MCF 10A (cell line): ENCODE results near the gene SIM1. TPM values are rescaled to one million over a fixed set of nuclear protein-coding genes. Genes with fewer than 3 reads are reported as not detected.

Experiments used
- BruUV-seq: library from RNA; stranded (reverse); fragments of 400-500 nt; replicated peaks from 2 replicates; lab custom pipeline; 2021; lab: Mats Ljungman, UMichigan
- CTCF ChIA-PET: fragments of 300-600 bp; sonication (Branson Sonifier 250); formaldehyde crosslinking; extraction: SDS; loops from one replicate; lab custom pipeline; 2021; ENCODE audit warnings: antibody characterized with exemption, inconsistent platforms; lab: Yijun Ruan, JAX
- POLR2A ChIA-PET: fragments of 300-600, 350-650 bp; sonication (Branson Sonifier 250); formaldehyde crosslinking; extraction: SDS; loops from one replicate; lab custom pipeline; 2020; ENCODE audit warnings: antibody characterized with exemption, inconsistent platforms; lab: Yijun Ruan, JAX
- DNase-seq: peaks from one replicate; pipeline ENCODE4 v3.0.0-alpha.2; 2018; ENCODE audit not compliant: unreplicated experiment
- H3K27ac Mint-ChIP-seq: one replicate; pipeline ENCODE4 v1.8.0; 2022; ENCODE audit warnings: mild to moderate bottlenecking, low read depth, mixed read lengths; ENCODE audit not compliant: unreplicated experiment
- H3K27me3 Mint-ChIP-seq: one replicate; pipeline ENCODE4 v1.8.0; 2022; ENCODE audit warnings: mixed read lengths; ENCODE audit not compliant: insufficient read depth, unreplicated experiment
- H3K36me3 Mint-ChIP-seq: one replicate; pipeline ENCODE4 v1.8.0; 2022; ENCODE audit warnings: mild to moderate bottlenecking, moderate library complexity, mixed read lengths; ENCODE audit not compliant: insufficient read depth, unreplicated experiment
- H3K4me1 Mint-ChIP-seq: one replicate; pipeline ENCODE4 v1.8.0; 2022; ENCODE audit warnings: mixed read lengths; ENCODE audit not compliant: insufficient read depth, unreplicated experiment
- H3K4me3 Mint-ChIP-seq: one replicate; pipeline ENCODE4 v1.8.0; 2022; ENCODE audit warnings: mild to moderate bottlenecking, moderate library complexity, mixed read lengths; ENCODE audit not compliant: unreplicated experiment
- H3K9me3 Mint-ChIP-seq: one replicate; pipeline ENCODE4 v1.8.0; 2022; ENCODE audit warnings: mixed read lengths; ENCODE audit not compliant: unreplicated experiment
- intact Hi-C: fragments of 100-400 bp; cut with micrococcal nuclease; formaldehyde crosslinking; loops from 2 replicates; pipeline ENCODE4 v1.14.1; 2022
- total RNA-seq: library from RNA; stranded (reverse); gene quantifications from 2 replicates; pipeline ENCODE4 v1.2.3, GENCODE V29; 2022
- TF ChIP-seq, protein P1 (sequence below): fragments of 200-600 bp; IDR thresholded peaks from one replicate; pipeline ENCODE4 v1.8.0; 2022; ENCODE audit warnings: antibody characterized with exemption, mild to moderate bottlenecking; ENCODE audit not compliant: unreplicated experiment

SIM1 gene
- total RNA-seq, 1 experiment from 2014 or later, result not detected

DNA sequence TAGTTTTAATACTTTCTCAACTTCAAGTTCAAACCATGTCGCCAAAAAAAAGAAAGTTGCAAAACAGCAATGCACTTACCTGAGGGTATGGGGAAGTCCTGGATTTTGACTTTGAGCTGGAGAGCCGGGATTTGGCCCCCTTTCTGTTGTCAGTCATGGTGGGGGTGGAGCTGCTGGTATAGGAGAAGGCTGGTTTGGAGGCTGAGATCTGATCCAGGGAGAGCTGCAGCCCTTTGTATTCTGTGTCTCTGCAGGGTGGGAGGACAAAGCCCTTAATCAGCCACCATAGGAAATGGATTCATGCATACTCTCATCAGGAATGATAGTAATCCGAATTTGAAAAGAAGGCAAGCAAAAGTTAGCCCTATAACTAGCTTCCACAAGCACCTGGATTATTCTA is 44.0 kb downstream of the SIM1 start:
- Mint-ChIP-seq H3K27ac (no peak overlapping the region), H3K27me3 (no peaks in the 10 kb centered on the region), H3K4me1 (no peaks in the 10 kb centered on the region), H3K4me3 (no peak overlapping the region), H3K36me3 (no peaks in the 10 kb centered on the region), H3K9me3 (no peaks in the 10 kb centered on the region)
- ChIA-PET POLR2A (interaction anchor here (1.5 kb wide), 1 partner anchor 9 kb away, joined by 6 read pairs; no protein-coding TSS in a partner anchor), CTCF (no interaction called here)
- intact Hi-C loops, result no loop called here
- no peak for DNase-seq
- BruUV-seq, result no TSS peak
- TF ChIP-seq, protein P1, sequence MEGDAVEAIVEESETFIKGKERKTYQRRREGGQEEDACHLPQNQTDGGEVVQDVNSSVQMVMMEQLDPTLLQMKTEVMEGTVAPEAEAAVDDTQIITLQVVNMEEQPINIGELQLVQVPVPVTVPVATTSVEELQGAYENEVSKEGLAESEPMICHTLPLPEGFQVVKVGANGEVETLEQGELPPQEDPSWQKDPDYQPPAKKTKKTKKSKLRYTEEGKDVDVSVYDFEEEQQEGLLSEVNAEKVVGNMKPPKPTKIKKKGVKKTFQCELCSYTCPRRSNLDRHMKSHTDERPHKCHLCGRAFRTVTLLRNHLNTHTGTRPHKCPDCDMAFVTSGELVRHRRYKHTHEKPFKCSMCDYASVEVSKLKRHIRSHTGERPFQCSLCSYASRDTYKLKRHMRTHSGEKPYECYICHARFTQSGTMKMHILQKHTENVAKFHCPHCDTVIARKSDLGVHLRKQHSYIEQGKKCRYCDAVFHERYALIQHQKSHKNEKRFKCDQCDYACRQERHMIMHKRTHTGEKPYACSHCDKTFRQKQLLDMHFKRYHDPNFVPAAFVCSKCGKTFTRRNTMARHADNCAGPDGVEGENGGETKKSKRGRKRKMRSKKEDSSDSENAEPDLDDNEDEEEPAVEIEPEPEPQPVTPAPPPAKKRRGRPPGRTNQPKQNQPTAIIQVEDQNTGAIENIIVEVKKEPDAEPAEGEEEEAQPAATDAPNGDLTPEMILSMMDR, result no peak

DNA sequence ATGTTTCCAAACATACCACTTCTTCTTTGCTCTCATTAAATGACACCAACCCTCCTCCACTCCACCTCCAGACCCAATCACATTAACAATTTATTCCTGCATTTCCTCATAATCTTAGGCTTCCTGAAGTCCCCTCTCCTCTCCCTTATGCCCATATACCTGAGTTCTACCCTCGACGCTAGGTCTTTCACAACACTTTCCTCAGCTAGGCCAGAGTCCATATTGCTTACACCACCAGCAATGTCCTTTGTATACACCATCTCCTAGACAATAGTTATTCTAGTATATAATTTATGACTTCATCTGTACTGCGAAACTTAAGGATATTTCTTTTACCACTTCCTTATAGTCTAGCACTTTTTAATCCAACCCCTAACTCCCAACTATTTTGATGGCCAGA is 47.7 kb downstream of the SIM1 start:
- TF ChIP-seq, protein P1, result no peak
- Mint-ChIP-seq H3K36me3 (no peaks in the 10 kb centered on the region), H3K27ac (no peak overlapping the region), H3K27me3 (no peaks in the 10 kb centered on the region), H3K9me3 (no peaks in the 10 kb centered on the region), H3K4me1 (no peaks in the 10 kb centered on the region), H3K4me3 (no peak overlapping the region)
- CTCF ChIA-PET, result no interaction called here
- POLR2A ChIA-PET, result no interaction called here
- no TSS peak for BruUV-seq
- DNase-seq, result no peak
- intact Hi-C loops, result no loop called here

DNA sequence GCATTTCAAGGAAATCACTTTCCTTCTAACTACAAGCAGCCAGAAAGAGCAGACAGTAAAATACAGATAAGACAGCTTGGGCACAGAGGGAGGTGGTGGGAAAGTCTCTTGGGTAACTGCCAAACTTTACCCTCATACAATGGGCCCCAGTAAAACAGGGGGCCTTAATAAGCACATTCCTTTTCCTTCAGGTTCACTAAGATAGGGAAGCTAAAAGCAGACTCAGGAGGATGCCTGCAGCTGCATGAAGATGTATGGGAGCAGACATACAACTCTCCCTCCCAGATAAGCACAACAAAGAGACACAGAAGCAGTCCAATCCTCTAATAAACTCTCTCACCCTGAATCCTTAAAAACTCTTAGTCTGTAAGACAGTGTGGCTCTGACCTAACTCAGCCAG is 49.0 kb downstream of the SIM1 start:
- TF ChIP-seq, protein P1, result no peak
- no peaks in the 10 kb centered on the region for H3K27me3 Mint-ChIP-seq
- BruUV-seq, result no TSS peak
- POLR2A ChIA-PET, result interaction anchor here (0.7 kb wide), 1 partner anchor 65 kb away, joined by 3 read pairs; no protein-coding TSS in a partner anchor
- H3K9me3 Mint-ChIP-seq, result no peaks in the 10 kb centered on the region
- H3K36me3 Mint-ChIP-seq, result no peaks in the 10 kb centered on the region
- DNase-seq, result no peak
- intact Hi-C loops, result no loop called here
- H3K4me3 Mint-ChIP-seq, result no peak overlapping the region
- CTCF ChIA-PET, result no interaction called here
- H3K4me1 Mint-ChIP-seq, result no peaks in the 10 kb centered on the region
- H3K27ac Mint-ChIP-seq, result no peak overlapping the region

DNA sequence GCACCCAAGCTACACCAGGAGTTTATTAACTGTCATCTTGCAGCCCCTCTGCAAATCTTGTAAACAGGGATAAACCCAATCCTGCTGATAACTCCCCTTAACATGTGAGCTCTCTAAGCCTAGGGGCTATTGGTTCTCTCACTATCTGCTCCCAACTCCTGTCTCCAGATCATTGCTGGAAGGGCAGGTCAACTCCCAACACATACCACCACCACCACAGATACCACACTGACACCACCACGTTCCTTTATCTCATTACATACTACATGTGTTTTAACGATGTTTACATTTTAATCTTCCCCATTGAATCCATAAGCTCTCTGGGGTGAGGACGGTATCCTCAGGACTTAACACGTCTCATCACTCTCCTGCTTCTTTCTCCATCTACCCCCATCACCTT is 51.8 kb downstream of the SIM1 start:
- POLR2A ChIA-PET, result no interaction called here
- Mint-ChIP-seq H3K4me1 (no peaks in the 10 kb centered on the region), H3K27ac (no peak overlapping the region), H3K36me3 (no peaks in the 10 kb centered on the region), H3K9me3 (no peaks in the 10 kb centered on the region), H3K27me3 (no peaks in the 10 kb centered on the region), H3K4me3 (no peak overlapping the region)
- no TSS peak for BruUV-seq
- intact Hi-C loops, result no loop called here
- TF ChIP-seq, protein P1, result no peak
- CTCF ChIA-PET, result no interaction called here
- DNase-seq, result no peak
